ENCODE measurements around the gene TTYH2. TPM values are rescaled to one million over a fixed set of nuclear protein-coding genes. Genes with fewer than 3 reads are reported as not detected.

Gene TTYH2
- total RNA-seq, 1 experiment from 2014 or later: 4.5 TPM

- no peak for TF ChIP-seq EMX1 (CRISPR knock-in tag; IDR thresholded peaks at IDR 0.05)
- TF ChIP-seq JUN (CRISPR knock-in tag; IDR thresholded peaks at IDR 0.05): no peak
- TF ChIP-seq PREB (CRISPR knock-in tag; IDR thresholded peaks at IDR 0.05; ENCODE audit: borderline replicate concordance): no peak
- no peak for TF ChIP-seq ZNF138 (CRISPR knock-in tag; conservative IDR thresholded peaks at IDR 0.05)
- no peak for TF ChIP-seq ZNF512 (CRISPR knock-in tag; IDR thresholded peaks at IDR 0.05; ENCODE audit: borderline replicate concordance)
- no peak for TF ChIP-seq FOXP1 (CRISPR knock-in tag; IDR thresholded peaks at IDR 0.05; ENCODE audit: borderline replicate concordance)
- no peak for TF ChIP-seq CREB1 (CRISPR knock-in tag; IDR thresholded peaks at IDR 0.05)
- TF ChIP-seq ZNF219 (CRISPR knock-in tag; IDR thresholded peaks at IDR 0.05; ENCODE audit: borderline replicate concordance): no peak
- TF ChIP-seq NR2C2 (CRISPR knock-in tag; IDR thresholded peaks at IDR 0.05): no peak
- TF ChIP-seq OVOL2 (CRISPR knock-in tag; IDR thresholded peaks at IDR 0.05; ENCODE audit: borderline replicate concordance): no peak
- no peak for TF ChIP-seq MYBL2 (CRISPR knock-in tag; IDR thresholded peaks at IDR 0.05)
- TF ChIP-seq ZSCAN18 (CRISPR knock-in tag; IDR thresholded peaks at IDR 0.05): no peak
Measured at GRCh38 chr17:74239172-74239571, 25.8 kb downstream of the TTYH2 start (continued).

- no peak for ATAC-seq
Measured at GRCh38 chr17:74240618-74241205, 27.3 kb downstream of the TTYH2 start.

GRCh38 chr17:74241431-74241830, 28.1 kb downstream of the TTYH2 start:
- TF ChIP-seq ERG (CRISPR knock-in tag; IDR thresholded peaks at IDR 0.05) (no peak), MXD4 (CRISPR knock-in tag; IDR thresholded peaks at IDR 0.05; ENCODE audit: borderline replicate concordance) (no peak), E2F4 (CRISPR knock-in tag; IDR thresholded peaks at IDR 0.05; ENCODE audit: borderline replicate concordance, low read depth) (no peak)
- Mint-ChIP-seq H3K9me3 (peaks cover 4% of the 10 kb centered on the region), H3K4me3 (no peak overlapping the region), H3K36me3 (peaks cover 4% of the 10 kb centered on the region), H3K27me3 (ENCODE audit: low read depth) (peaks cover 3% of the 10 kb centered on the region), H3K27ac (no peak overlapping the region), H3K4me1 (peaks cover 22% of the 10 kb centered on the region)
- CTCF ChIA-PET: interaction anchor here (0.9 to 1.5 kb wide), 6 partner anchors 18 to 55 kb away, joined by 3 to 7 read pairs (median 4); partner anchors contain the start of gene TTYH2
- POLR2A ChIA-PET: no interaction called here
- DNase-seq (ENCODE audit: low spot score): no peak
- no peak for ATAC-seq

More at GRCh38 chr17:74240618-74241205, 27.3 kb downstream of the TTYH2 start:
- DNase-seq (ENCODE audit: low spot score): no peak
- Mint-ChIP-seq H3K4me1 (peaks cover 17% of the 10 kb centered on the region), H3K4me3 (no peak overlapping the region), H3K27ac (no peak overlapping the region), H3K36me3 (no peaks in the 10 kb centered on the region), H3K9me3 (no peaks in the 10 kb centered on the region), H3K27me3 (ENCODE audit: low read depth) (no peaks in the 10 kb centered on the region)
- no peak for TF ChIP-seq NFATC4 (CRISPR knock-in tag; IDR thresholded peaks at IDR 0.05)
- ChIA-PET POLR2A (no interaction called here), CTCF (interaction anchor here (0.6 to 1.8 kb wide), 9 partner anchors 9 to 144 kb away, joined by 3 to 7 read pairs (median 4); partner anchors contain the start of gene TTYH2)

Data from WTC11 (cell line).